IPS DF 4.7 (cell line): ENCODE data around the gene SELENOF.
"Not testable (repeated sequence)": the region's sequence is repeated elsewhere in the genome, so short reads cannot be mapped to it uniquely, and the experiment has no call there.

Source experiments
- DNase-seq: peaks from one replicate; pipeline ENCODE4 v3.0.0-alpha.2; 2013; ENCODE audit warnings: low spot score; ENCODE audit errors: extremely low read depth

SELENOF gene

DNA sequence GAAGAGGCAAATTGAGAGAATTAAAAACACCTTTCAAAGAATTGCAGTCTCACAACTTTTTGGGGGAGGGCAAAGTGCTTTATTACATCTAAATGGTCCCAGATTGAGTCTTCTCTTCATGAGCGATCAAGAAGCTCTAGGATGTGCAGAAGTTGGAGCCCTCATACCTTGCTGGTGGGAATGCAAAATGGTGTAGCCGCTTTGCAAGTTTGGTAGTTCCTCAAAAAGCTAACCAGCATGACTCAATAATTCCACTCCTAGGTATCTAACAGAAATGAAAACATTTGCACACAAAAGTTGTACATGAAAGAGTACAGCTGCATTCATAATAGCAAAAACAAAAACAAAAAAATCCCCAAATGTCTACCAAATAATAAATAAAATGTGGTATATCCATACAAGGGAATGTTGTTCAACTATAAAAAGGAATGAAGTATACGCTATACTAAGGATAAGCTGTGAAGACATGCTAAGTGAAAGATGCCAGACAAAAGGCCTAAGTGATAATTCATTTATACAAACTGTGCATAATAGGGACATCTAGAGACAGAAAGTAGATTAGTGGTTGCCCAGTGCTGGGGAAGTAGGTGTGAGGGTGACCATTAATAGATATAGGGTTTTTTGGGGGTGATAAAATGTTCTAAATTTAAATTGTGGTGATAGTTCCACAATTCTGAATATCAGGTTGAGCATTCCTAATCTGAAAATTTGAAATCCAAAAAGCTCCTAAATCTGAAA, 55.2 kb downstream of the SELENOF start:
- no peak for DNase-seq

DNA sequence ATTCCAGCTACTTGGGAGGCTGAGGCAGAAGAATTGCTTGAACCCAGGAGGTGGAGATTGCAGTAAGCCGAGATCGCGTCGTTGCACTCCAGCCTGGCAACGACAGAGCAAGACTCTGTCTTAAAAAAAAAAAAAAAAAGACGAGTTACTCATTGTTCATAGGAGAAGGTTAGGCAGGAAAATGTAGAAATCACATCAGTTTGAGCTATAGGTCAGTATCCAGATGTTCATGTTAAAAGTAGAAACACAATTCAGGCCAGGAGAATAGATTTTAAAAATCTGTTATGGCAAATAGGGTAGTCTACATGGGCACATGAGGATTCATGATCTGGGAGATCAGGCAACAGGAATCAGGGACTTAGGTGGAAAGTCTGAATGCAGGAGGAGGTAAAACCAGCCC, 57.7 kb downstream of the SELENOF start:
- DNase-seq, result no peak

GRCh38 chr1:86854352-86854751, 59.6 kb downstream of the SELENOF start:
- DNase-seq, result no peak

DNA sequence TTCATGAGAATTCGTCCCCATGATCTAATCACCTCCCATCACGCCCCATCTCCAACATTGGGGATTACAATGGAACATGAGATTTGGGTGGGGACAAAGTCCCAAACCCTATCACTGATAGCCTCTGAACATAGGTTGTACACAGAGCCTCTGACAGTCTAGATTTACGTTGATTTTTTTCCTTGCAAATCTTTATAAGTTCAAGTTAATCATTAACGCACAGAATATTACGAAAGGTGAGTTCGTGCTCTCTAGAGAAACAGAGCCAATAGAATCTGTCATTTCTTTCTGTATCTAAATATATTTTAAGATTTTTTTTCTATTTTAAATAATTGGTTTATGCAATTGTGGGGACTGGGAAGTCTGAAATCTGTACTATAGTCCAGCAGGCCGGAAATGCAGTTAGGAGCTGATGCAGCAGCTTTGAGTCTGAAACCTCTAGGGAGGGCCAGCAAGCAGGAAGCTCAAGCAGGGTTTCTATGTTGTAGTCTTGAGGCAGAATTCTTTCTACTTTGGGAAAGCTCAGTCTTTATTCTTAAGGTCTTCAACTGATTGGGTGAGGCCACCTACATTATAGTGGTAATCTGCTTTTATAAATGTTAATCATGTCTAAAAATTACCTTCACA, 61.0 kb downstream of the SELENOF start:
- no peak for DNase-seq

DNA sequence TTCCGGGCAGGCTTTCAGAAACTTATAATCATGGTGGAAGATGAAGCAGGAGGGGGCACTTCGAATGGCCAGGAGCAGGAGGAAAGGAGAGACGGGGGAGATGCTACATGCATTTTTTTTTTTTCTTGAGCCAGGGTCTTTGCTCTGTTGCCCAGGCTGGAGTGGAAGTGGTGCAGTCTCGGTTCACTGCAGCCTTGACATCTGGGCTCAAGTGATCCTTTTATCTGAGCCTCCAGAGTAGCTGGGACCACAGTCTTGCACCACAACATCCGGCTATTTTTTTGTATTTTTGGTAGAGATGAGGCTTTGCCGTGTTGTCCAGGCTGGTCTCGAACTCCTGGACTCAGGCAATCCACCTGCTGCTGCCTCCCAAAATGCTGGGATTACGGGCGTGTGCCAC, 61.6 kb downstream of the SELENOF start:
- no peak for DNase-seq

- no peak for DNase-seq
Observed at GRCh38 chr1:86849756-86850155, 64.2 kb downstream of the SELENOF start.

GRCh38 chr1:86848654-86849053, 65.3 kb downstream of the SELENOF start:
- DNase-seq, result no peak

- DNase-seq, result no peak
Observed at GRCh38 chr1:86846164-86846647, 67.7 kb downstream of the SELENOF start.

DNA sequence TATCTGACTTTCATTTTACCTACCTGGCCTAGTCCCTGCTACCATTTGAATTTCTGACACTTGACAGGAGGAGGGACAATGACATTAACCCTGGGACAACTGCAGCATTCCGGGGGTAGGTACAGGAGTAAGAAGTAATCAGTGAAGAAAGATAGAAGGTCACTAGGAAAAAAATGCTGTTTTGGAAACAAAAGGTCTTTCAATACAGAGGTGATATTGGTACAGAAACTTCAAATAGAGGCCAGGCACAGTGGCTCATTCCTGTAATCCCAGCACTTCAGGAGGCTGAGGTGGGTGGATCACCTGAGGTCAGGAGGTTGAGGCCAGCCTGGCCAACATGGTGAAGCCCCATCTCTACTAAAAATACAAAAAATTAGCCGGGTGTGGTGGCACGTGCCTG, 68.4 kb downstream of the SELENOF start:
- DNase-seq, result no peak

GRCh38 chr1:86841116-86841515, 72.8 kb downstream of the SELENOF start:
- DNase-seq, result no peak

DNA sequence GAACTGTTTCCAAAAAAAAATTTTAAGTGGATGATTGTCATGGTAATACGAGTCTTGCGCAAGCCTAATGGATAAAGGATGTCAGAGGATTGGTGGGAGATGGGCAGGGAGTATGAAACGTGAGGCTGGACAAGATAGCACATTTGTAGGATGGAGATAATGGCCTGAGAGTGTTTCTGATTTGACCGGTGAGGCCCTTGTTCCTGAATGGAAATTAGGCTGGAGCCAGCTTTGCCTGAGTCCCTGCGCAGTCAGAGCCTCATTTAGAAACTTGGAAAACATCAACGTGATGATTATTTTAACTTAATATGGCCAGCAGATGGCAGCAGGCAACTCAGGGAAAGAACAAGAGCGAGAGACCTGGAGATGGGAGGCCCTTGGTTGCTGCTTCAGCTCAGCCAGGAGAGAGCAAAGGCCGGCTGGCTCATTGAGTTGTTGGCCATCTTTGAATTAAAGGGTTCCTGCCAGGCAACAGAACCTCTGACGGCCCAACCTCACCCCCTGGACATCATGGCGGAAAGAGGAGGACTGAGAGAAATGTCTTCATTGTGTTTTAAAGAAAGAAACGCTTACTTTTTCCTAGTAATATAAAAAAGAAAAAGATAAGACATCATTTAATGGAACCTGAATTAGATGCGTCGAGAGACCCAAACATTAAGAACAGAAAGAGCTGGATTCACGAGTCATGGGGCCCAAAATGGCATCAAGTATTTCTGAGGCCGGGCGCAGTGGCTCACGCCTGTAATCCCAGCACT, 80.3 kb downstream of the SELENOF start:
- DNase-seq, result peak; percentile 66

GRCh38 chr1:86832433-86832832, 81.5 kb downstream of the SELENOF start:
- DNase-seq, result no peak

- no peak for DNase-seq
Observed at GRCh38 chr1:86829321-86829720, 84.6 kb downstream of the SELENOF start.

- DNase-seq, result no peak
Observed at GRCh38 chr1:86828024-86828423, 85.9 kb downstream of the SELENOF start.

DNA sequence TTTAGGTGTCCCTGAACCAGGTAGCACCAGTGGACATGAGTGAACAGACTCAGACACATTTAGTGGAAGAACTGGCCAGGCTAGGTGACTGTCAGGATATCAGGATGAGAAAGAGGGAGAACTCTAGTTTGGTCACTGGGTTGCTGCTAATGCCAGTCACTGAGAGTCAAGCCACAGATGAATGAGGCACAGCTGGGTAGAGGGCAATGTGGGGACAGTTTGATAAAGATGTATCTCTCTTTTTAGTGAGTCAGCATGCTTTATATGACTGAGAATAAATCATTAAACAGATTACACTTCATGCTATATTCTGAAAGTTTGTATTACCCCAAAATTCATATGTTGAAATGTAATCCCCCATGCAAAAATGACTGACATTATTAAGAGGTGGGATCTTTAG, 87.1 kb downstream of the SELENOF start:
- no peak for DNase-seq

GRCh38 chr1:86825319-86825718, 88.6 kb downstream of the SELENOF start:
- no peak for DNase-seq

- DNase-seq, result no peak
Observed at GRCh38 chr1:86823821-86824500, 90.0 kb downstream of the SELENOF start.

GRCh38 chr1:86823386-86823785, 90.5 kb downstream of the SELENOF start:
- DNase-seq, result no peak

DNA sequence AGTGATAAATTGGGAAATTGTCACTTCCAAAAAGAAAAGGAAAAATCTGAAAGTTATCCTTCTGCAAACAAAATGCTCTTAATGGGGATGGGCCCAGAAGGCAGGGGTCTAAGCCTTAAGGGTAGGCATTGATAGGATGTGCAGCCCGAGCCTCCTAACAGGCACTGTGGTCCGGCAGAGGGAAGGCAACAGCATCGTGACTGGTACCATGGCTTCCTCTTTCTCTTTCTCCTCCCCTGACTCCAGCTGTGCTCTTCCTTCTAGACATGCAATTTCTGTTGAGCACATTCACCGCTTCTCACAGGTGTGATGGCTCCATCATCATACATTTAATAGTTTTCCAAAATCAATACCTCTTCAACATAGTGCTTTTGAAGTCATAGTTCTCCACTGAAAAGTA, 91.5 kb downstream of the SELENOF start:
- DNase-seq, result no peak

DNA sequence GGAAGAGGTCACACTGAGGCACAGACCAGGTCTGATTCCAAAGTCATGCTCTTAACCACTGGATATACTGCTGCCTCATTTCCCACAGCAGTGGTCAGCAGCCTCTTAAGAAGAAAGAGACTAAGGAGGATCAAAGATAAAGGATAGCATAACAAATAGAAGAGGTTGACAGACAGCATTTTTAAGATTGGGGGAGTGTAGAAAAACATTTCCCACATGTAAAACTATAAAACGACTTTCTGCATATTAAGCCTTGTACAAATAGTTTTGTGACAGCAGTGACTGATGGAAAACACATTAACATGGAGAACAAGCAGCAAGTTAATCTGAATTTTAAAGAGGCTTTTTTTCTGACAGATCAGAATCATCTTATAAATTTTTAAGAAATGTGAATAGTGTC, 92.0 kb downstream of the SELENOF start:
- no peak for DNase-seq

GRCh38 chr1:86819970-86820369, 94.0 kb downstream of the SELENOF start:
- DNase-seq, result not testable (repeated sequence)
